Fibroblast of skin of abdomen (primary cell): ENCODE measurements around the gene TMEM63A.
"Not testable (repeated sequence)": the region's sequence is repeated elsewhere in the genome, so short reads cannot be mapped to it uniquely, and the experiment has no call there.

Experiments used
- DNase-seq: peaks from one replicate; pipeline ENCODE4 v3.0.0-alpha.2; 2013

TMEM63A gene

DNA sequence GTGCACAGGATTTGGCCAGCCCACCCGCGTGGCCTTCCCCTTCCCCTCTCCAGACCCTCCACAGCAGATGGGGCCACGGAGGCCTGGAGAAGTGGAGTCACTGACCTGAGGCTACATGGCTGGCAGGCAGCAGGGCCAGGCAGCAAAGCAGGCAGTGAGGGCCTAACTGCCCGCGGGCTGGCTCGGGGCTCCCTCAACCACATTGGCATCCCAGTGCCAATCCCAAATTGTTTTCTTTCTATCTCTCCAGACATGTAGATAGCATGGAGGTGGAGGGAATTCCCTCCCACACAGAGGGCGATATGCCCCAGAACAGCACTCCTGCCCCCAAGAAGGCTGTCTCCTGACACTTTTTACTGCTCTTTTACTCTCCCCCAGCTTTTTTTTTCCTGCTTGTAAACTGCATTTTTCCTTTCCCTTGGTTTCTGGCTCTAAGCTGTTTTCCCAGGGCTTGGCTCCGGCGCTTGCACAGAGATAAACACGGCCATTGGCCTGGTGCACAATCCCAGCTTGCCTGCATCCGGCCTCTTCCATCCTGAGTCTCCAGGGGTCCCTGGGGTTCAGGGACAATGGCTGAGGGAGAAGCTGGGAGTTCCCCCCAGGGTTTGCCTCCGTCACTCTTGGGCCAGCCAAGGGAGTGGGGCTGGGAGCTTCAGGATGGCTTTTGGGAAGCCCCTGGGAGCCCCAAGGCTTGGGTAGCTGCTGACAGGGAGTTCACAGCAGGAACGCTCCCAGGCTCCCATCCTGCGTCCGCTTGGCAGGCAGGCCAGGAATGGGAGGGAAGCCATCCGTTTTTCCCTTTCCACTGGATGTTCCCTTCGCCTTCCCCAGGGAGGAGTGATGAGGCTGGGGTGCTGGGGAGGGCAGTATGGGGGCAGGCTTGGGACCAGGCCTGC, 65.3 kb downstream of the TMEM63A start:
- no peak for DNase-seq

DNA sequence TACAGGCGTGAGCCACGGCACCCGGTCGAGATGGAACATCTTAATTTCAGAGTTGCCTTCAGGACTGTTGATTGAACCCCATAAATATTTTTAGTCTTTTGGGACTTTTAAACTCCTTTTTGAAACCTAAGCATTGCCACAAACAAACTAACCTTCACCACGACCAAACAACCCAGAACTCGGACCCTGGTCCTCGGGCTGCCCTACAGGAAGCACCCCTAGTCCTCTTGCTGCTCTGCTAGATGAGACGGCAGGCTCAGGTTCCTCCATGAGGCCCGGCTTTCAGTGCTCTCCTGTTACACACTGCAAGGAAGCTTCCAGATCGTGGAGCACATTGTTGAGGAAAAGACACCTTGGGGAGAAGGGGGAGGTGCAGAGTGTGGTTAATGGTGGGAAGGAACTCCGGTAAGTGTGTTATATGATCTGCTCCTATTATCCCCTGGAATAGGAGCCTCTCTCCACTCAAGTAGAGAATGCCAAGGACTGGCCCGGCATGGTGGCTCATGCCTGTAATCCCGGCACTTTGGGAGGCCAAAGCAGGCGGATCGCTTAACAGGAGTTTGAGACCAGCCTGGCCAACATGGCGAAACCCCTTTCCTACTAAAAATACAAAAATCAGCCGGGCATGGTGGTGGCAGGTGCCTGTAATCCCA, 66.5 kb downstream of the TMEM63A start:
- no peak for DNase-seq

DNA sequence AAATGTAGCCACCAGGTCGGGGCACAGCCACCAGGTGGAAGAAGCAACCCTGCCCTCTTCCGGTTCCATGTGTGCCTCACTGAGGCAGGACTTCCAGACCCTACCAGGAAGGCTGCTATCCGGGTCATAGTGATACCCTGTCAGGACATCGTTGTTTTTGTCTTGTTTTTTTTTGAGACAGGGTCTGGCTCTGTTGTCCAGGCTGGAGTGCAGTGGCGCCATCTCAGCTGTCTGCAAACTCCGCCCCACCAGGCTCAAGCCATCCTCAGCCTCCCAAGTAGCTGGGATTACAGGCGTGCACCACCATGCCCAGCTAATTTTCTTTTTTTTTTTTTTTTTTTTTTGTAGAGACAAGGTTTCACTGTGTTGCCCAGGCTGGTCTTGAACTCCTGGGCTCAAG, 67.1 kb downstream of the TMEM63A start:
- DNase-seq: not testable (repeated sequence)

DNA sequence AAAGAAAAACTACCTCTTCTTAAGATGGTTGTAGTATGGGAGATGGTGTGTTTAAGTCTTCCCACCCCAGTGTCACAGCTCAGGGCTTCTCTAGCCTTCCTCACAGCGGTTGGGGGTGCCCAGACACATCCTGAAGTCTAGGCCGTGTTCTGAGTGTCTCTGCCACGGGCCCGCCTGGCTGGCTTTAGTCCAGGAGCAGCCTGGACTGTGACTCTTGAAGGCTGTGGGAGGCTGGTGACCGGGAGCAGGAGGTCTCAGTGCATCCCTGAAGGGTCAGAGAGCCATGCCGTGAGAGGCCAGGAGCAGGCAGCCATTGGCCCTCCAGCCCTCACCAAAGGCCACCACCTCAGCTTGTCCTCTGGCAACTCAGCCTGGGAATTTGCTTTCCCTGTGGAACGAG, 67.8 kb downstream of the TMEM63A start:
- DNase-seq: no peak

DNA sequence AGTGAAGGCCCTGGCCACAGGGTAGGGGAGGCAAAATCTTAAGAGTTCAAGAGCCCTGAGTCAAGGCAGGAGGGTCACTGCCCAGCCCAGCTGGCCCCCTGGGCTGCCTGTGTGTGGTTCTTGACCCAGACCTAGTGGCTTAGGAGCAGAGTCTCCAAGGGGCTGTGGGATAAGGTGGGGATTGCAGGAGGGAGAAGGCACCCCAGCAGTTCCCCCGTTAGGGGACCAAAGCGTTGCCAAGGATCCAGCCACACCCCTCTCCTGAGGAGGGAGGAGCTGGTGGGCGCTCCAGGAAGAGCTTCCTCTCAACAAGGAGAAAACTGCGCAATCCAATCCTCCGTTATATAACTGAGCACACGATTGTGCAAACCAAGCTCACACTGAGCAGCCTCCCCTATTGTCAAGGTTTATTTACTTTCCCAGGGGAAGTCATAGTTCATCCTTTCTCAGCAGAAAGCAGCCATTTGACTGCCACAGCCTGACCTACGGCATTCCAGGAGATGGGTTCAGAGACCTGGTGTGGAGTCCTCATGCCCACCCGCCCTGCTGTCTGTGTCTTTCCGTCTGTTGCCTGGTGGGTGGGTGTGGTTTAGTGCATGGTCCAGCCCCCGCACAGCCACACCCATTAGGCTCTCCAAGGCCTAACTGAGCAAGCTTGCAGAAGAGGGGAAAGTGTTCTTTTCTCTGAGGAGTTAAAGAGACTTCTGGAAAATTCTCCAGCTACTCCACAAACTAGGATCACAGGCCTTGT, 68.8 kb downstream of the TMEM63A start:
- peak; percentile 17 for DNase-seq

DNA sequence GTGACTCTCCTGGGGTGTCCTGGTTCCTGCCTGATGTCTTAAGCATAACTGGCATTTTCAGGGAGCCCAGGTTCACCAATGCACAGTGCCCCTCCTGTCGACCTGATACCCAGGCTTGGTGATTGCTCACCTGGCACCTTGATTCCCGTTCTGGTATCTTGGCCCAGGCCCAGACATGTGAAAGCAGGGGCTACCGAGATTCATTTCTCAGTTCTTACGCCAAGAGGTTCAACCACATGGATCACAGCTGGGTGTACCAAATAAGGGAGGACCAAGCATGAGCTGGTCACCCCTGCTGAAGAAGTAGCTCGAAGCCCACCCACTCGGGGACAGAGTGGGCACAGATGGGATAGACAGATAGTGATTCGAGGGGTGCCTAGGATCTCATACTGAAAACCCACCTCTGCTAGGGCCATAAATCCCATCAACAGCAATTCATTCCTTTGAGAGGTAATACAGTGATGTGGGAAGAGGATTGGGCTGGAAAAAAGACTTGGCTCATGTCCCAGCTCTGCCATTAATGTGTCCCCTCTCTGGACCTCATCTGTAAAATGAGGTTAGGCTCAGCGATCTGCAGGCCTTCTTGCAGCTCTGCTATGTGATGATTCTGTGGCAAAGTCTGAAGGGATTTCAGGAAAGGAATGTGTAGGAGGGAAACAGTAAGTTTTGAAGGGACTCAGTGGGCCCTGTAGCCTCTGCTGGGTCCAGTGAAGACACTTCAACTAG, 69.5 kb downstream of the TMEM63A start:
- DNase-seq: peak; percentile 3

DNA sequence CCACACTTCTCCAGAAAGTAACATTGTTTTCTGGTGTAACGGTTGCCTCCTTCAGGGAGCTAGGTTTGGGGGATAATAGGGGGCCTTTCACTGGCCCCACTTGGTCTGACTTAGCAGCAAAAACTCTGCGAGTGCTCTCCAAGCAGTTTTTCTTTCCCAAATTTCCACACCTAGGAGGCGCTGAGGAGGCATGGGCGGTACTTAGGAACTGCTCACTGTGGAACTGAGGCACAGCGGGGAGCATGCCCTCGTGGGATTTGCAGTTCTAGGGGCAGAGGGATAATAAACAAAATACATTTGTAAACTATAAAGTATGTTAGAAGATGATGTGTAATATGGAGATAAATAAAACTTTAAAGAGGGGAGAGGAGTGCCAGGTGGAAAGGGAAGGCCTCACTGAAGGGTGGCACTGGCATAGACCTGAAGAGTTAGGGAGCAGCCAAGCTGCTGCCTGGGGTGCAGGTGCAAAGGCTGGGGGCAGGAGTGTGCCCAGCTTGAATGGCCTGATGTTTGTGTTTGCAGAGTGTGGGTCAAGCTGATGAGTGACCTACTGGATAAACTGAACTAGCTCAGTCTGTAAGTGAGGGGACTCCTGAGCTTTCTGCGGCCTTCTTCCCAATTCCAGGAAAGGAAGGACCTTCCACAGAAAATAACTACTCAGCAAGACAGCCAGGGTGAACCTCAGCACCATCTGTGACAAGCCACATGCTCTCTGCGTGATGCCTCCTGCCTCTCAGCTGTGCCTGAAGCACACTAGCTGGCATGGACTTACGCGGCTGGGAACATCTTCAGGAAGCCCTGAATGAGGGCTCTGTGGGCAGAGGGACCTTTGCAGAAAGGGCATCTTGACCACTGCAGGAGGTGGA, 70.3 kb downstream of the TMEM63A start:
- DNase-seq: no peak

DNA sequence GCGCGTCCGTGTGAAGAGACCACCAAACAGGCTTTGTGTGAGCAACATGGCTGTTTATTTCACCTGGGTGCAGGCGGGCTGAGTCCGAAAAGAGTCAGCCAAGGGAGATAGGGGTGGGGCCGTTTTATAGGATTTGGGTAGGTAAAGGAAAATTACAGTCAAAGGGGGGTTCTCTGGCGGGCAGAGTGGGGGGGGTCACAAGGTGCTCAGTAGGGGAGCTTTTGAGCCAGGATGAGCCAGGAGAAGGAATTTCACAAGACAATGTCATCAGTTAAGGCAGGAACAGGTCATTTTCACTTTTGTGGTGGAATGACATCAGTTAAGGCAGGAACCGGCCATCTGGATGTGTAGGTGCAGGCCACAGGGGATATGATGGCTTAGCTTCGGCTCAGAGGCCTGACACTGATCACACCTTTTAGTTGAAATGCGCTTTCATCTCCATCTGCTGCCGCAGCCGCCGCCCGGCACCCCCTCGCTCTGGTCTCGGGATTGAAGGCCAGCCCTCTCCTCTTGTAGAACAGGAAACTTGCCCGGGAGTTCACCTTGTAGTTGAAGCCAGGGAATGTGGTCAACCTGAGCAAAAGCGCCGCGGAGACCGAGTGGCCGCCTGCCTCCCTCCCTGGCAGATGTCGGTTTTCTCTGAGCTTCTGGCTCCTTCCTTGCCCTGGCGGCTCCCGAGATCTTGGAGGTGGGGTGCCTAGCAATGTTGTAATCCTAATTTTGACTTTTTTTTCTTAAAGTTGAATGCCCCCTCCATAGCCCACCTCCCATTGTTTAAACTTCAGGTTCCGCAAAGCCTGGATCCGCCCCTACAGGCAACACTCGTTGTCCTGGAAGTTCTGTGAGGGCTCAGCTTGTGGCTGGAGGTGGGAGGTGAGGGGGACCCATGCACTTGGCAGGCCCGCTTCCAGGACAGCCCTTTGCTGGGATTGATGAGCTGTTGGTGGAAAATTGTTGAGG, 71.3 kb downstream of the TMEM63A start:
- not testable (repeated sequence) for DNase-seq

DNA sequence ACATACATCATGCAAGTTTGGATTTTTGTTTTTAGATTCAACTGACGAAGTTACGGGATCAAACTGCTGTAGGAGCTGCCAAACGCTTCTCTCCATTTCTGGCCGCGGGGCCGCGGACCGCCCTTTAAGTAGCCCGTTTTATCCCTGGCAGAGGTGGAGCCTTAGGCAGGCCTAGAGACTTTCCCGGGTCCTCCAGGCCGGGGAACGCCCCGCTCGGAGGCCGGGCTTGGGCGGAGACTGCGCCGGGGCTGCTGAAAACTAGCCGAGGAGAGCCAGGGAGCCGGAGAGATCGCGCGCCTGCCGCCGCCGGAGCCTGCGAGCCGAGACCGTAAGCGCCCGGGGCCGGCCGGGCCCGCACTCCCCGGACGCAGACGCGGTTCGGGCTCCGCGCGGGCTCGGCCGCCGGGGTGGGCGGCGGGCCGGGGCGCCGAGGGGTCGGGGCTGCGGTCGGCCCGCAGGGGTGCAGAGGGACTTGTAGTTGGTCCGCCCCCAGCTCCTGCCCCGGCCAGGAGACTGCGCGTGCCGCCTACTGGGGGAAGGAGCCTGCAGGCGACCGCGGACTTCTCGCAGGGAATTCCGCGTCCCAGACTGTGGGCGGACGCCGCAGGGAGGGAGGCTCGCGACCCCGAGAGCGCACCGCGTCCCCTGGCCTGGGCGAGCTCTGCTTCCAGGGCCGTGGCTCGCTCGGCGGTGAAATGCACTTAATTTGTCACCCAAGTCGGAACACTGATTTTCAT, 72.2 kb downstream of the TMEM63A start, which contains the start of gene EPHX1:
EPHX1 (plus strand) TSS at position 283 of the 737 bp plus-strand sequence. CDS start 18,606 bp downstream, outside the sequence.
- peak; percentile 86 for DNase-seq

DNA sequence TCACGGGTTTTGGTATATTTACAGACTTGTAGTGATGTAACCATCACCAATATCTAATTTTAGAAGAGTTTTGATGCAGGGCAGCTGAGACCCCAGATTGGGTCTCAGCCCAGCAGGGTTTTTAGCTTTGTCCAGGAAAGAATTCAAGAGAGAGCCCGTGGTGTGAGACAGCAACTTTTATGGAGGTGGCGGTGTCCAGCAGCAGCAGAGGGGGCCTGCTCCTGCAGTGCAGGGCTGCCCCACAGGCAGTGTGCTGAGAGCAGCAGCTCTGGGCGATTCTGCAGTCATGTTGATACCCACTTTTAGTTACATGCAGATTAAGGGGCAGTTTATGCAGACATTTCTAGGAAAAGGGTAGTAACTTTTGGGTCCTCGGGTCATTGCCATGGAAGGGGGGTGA, 74.0 kb downstream of the TMEM63A start:
- no peak for DNase-seq

DNA sequence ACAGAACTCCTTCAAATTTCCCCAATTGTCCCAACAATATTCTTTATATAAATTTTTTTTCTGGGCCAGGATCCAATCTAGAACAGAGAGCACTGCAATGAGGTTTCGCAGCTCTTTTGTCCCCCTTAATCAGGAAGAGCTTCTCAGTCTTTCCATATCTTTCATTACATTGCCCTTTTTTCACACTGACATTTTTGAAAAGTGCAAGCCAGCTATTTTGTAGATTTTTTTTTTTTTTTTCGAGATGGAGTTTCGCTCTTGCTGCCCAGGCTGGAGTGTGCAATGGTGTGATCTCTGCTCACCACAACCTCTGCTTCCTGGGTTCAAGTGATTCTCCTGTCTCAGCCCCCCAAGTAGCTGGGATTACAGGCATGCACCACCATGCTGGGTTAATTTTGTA, 75.4 kb downstream of the TMEM63A start:
- DNase-seq: not testable (repeated sequence)

DNA sequence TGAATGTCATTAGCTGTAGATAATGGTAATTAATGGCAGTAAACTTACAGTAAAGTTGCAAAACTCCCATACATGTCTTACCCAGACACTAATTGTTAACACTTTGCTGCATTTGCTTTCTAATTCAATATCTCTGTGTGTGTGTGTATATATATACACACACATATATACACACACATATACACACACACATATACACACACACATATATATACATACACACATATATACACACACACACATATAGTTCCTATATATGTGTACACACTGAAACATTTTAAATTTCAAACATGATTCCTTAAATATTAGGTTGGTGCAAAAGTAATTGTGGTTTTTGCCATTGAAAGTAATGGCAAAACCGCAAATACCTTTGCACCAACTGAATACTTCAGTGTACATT, 75.9 kb downstream of the TMEM63A start:
- no peak for DNase-seq

DNA sequence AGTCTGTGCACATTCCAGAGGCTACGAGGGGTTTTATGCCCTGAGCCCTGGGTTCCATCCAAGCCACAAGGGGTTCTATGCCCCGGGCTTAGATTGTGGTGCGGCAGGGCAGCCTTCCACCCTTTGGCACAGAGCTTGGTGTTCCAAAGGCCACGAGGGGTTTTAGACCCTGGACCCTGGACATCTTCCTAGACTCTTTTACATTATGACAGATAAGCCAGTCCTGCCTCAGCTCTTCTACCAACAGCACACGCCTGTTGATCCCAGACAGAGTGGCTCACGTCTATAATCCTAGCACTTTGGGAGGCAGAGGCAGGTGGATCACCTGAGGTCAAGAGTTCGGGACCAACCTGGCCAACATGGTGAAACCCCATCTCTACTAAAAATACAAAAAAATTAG, 81.0 kb downstream of the TMEM63A start:
- DNase-seq: not testable (repeated sequence)

DNA sequence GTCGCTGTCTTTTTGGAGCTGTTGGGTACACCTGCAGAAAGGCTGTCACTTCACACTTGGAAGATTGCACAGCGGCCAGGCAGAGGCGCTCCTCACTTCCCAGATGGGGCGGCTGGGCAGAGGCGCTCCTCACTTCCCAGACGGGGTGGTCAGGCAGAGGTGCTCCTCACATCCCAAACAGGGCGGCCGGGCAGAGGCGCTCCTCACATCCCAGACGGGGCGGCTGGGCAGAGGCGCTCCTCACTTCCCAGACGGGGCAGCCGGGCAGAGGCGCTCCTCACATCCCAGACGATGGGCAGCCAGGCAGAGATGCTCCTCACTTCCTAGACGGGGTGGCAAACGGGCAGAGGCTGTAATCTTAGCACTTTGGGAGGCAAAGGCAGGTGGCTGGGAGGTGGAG, 86.1 kb downstream of the TMEM63A start:
- not testable (repeated sequence) for DNase-seq
